ENCODE measurements around the gene EHMT1.

EHMT1 gene

DNA sequence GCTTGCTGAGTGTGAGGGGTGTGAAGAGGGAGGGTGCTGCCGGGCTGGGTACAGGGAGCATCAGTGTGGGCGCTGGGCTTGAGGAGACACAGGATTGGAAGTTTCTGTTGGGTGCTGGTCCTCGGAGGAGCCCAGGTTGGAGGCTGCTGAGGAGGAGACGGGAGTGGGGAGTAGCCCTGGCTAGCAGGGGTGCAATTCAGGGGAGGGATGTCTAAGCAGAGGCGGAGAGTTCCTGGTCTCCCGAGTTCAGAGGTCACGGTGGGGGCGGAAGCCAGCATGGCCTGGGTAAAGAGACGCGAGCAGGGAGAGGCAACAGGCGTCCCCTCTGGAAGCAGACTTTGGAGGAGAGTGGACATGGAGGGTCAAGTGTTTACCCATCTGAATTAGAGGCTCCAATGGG, 196.0 kb downstream of the EHMT1 start:
- DNase-seq: no peak

DNA sequence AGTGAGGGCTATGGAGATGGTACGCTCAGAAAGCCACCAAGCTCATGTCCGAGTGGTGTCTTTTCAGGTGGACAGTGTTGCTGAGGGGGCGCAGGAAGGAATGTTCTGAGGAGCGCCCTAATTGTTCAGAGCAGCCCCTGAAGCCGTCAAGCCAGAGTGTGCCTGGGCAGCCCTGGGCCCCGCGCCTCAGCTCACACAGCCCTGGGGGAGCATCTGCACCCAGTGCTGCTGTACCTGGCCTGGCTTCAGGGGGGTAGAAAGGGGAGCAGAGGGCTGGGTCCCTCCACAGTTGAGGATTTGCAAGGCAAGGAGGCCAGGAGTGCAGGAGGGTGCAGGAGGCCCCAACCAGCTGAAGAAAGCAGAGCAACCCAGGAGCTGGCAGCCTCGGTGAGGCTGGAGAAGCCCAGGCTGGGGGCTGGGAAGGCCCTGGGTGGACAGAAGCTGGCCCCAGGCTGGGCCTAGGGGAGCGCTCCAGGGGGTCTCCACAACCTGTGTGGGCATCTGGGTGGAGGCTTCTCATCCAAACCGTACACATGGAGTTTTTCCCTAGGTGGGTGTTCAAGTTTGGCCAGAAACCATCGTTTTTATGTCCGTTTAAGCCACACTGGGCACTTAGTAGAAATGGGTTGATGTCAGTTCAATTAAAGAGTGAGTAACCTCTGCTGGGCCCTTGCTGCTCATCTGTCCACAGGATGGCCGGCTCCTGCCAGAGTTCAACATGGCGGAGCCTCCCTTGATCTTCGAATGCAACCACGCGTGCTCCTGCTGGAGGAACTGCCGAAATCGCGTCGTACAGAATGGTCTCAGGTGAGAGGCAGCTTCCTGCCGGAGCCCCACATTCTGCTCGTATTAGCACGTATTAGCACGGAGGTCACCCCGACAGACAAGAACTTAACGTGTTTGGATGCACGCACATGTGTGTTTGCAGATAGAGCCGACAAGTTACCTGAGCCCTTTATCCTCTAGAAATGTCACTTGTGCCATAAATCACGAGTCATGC, 196.8 kb downstream of the EHMT1 start:
- no peak for DNase-seq

DNA sequence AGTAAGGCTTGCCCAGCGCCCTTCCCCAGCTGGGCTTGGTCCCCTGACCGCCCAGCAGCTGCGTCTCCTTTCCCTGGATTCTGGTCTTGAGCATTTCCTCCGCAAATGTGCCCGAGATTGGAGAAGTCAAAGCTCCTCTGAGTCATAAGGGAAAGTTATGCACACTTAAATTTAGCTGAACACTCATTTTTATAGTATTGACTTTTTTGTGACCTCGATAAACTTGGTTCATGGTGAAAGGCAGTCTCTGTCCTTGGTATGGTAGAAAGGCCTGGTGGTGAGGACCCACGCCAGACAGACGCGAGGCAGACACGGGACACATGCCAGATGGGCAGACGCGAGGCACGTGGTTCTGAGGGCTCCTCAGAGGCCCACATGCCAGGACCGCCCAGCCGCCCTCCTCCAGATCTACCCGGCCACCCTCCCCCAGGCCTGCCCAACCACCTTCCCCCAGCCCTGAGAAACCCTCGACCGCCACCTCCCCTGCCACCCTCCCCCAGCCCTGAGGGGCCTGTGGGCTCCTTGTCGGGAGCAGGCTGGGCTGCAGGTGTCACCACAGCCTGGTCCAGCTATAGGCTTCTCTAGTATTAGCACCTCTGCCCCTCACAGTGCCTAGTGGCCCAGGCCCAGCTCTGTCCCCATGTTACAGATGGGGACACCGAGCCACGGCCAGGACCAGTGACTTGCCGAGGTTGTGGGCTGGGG, 197.9 kb downstream of the EHMT1 start:
- DNase-seq: no peak

DNA sequence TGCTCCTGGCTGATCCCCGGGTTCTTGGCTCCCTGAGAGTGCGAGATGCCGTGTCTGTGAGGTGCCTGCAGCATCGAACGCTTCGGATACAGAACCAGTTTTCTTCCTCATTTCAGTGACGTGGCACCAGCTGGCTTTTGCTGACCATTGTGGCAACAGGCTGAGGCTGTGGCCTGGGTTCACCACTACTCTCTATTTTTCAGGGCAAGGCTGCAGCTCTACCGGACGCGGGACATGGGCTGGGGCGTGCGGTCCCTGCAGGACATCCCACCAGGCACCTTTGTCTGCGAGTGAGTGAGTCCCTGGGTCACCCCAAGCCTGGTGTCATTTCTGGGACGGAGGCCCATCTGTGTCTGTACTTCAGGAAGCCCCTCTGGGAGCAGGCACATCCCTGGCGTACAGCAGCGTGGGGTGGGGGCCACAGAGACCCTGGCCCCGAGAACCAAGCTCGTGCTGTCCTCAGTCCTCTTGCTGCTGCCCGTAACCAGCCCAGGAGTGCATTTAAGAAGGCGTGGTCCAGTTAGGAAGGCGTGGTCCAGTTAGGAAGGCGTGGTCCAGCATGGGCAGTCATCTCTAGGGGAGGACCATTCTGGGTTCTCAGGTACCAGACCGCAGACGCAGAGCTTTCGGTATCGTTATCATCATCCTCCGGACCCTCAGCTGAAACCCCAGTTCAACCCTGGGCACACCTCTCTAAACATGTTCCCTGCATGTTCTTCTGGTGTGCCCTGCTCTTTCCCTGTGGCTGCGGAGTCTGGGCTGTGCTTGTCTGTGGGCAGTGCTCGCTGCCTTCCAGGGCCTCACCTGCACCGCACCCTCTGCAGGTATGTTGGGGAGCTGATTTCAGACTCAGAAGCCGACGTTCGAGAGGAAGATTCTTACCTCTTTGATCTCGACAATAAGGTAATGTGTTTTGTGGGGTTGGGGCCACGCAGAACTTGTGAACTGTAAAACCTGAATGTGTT, 198.7 kb downstream of the EHMT1 start:
- no peak for DNase-seq

DNA sequence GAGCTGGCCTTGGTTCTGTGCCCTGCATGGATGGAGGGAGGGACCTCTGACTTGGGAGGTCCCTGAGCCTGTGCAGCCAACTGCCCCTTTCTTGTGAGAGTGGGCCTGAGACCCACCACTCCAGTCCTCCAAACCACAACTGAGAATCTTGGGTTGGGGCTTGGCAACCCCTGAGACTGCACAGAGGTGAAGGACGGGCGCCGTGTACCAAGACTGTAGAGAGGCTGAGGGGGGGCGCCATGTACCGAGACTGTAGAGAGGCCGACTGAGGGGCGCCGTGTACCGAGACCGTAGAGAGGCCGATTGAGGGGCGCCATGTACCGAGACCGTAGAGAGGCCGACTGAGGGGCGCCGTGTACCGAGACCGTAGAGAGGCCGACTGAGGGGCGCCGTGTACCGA, 199.5 kb downstream of the EHMT1 start:
- DNase-seq: no peak

DNA sequence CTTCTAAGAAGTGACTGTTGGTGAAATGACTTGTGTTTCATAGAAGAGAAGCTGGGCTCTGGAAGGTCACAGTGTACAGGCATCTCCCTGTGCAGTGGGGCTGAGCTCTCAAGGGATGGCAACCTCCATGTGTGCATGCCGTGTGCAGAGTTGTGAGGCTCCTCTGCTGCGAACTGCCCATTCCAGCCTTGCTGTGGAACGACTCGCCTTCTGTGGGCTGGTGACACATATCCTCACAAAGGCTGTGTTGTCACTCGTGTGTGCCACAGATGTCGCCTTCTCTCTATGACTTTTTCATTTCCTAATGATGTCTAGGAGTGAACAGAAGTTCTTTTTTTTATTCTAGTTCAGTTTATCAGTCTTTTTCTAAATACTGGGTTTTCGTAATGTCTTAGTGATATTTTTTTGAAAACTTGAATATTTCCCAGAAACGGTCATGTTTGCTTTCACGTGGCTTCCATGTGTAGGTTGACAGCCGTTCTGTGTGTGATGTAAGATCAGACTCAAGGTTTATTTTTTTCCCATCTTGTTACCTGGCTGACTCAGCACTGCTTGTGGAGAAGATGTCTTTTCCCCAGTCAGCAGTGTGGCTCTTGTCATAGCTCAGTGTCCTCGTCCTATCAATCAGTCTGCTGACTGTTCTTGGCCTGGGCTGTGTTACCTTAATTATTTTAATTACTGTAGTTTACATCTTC, 201.5 kb downstream of the EHMT1 start:
- DNase-seq: no peak

DNA sequence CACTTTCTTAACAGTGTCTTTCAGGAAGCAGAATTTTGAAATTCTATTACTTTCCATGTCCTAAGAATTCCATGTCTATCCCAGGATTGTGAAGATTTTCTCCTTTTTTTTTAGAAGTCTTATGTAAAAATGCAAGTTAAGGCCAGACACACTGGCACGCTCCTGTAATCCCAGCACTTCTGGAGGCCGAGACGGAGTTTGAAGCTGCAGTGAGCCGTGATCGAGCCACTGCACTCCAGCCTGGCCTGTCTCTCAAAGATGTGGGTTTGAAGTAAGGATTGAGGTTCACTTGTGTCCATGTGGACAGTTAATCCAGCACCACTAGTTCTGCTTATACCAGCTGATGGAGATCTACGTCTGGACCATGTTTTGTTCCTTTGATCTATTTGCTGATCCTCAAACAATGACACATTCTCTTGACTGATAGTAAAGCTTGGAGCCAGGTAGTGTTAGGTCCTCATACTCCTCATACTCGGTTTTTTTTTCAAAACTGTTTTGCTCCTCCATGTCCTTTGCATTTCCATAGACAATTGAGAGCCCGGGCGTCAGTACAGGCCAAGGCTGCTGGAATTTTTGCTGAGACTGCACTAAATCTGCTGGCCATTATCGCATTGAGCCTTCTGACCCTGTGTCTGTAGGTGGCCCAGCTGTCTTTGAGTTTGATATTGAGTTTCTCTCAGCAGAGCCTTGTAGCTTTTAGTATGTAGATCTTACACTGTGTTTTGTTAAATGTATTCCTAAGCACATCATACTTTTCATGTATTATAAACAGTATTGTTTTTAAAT, 205.4 kb downstream of the EHMT1 start:
- no peak for DNase-seq

DNA sequence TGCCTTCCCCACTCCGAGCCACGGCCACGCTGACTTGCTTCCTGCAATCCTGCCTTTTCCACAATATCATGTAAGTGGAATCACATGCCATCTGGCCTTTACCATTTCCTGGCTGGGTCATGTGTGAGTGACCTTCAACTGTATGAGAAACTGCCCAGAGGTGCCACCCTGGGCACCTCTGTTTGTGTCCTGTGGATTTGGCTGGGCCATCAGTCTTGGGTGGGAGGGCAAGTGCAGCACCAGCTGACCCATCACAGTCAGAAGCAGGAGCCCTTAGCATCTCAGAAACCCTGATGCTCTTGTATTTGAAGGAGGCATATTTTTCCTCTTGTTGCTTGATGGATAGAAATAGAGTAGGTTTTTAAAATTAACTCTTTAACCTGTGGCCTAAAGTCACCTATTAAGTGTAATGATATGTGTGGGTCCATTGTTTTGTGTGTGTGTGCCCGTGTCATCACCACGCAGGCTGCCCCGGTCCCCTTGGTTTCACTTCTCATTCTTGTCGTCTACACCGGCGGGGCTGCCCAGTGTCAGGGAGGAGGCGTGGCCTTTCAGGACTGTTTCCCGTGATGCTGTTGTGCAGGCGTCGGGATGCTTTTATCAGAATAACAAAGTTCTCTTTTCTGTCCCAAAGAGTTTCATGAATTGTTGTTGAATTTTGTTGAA, 206.7 kb downstream of the EHMT1 start:
- DNase-seq: no peak

DNA sequence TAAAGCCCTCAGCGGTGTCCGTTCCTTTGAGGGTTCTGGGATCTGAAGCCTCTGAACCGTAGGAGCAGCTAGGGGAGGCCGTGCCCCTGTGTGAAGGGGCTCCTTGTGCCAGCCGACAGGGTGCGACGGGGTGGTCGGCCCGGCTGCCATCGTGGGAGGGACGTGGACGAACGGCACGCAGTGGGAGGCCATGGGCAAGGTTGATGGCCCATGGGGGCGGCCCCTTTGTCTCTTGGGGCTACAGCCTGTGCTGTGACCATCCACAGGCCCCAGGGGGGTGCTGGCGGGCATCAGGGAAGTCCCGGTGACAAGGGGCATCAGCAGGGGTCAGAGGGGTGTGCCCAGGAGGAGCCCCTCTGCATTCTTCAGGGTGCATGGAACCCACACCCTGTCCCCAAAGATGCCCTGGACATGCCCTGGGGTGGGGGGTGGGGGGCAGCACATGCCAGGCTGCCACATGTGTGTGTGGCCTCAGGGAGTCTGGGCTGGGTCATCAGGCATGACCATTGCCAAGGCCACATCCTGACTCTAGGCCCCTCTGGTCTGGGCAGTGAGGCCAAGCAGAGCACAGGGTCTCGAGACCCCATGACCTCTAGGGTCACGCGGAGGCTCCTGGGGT, 209.2 kb downstream of the EHMT1 start:
- no peak for DNase-seq

DNA sequence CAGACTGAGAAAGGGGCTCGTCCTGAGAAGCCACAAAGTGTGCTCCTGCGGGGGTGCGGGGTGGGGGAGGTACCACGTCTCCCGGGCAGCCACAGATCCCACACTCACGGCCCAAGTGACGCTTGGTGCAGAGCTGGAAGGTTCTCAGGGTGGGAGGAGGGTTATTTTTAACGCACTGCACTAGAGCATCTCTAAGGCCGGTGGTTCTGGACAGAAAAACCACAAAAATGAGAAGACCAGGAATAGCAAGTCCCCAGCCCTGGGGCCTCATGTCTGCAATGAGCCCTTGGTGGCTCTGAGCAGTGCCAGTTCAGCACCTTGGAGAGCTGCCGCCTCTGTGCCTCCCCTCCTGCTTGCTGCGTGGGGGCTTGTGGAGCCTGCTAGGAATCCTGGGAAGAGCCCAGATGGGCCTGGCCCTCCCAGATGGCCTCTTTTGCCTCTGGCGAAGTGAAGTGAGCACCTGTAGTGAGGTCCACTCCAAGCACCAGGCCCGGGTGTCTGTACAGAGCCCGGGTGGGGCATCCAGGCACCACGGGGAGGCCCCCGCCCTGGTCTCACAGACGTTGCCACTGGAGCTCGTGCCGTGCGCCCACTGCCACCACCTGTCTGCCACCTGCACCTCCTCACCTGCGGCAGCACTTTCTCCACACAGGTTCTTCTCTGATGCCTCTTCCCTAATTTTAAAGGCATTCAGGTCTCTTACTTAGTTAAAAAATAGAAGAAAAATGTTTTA, 209.9 kb downstream of the EHMT1 start:
- peak; percentile 66 for DNase-seq

DNA sequence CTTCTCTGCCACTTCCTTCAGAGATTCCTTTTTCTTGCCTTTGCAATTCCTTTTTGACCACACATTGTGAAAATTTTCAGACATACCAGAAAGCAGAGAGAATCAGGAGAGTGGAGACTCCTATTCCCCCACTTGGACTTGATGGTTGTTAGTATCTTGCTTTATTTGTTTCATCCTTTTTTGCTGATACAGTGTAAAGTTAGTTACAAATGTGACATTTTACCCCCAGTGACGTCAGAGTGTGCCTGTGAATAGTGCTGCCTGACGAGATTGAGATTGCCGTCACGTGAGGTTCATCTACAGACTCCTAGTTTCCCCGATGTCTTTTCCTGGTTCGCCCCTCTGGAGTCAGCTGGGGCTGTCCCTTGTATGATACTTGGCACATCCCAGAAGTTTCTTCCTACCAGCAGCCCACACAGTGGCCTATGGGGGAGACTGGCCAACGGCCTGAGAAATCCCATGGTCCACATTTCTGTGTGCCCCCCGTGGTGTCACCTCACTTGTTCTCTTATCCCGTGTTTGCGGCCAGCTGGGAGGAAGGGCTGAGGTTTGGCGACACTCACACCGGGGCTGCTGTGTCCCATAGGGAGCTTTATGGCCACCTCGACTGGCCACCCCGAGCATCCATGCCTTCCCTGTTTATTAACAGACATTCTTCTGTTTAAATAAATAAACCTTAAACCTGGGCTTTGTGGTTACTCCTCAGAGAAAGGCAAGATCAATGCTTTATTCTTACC, 210.6 kb downstream of the EHMT1 start:
- DNase-seq: no peak

DNA sequence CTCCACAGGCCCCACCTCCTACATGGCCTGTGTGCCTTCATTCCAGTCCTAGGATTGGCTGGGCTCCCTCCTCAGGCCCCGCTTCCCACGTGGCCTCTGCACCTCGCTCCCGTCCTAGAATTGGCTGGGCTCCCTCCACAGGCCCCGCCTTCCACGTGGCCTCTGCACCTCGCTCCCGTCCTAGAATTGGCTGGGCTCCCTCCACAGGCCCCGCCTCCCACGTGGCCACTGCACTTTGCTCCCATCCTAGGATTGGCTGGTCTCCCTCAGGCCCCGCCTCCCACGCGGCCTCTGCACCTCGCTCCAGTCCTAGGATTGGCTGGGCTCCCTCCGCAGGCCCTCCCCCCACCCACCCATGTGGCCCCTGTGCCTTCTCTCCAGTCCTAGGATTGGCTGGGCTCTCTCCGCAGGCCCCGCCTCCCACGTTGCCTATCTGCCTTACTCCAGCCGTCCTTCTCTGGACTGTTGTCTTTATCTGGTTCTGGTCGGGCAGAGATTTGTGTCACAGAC, 213.4 kb downstream of the EHMT1 start:
- no peak for DNase-seq

DNA sequence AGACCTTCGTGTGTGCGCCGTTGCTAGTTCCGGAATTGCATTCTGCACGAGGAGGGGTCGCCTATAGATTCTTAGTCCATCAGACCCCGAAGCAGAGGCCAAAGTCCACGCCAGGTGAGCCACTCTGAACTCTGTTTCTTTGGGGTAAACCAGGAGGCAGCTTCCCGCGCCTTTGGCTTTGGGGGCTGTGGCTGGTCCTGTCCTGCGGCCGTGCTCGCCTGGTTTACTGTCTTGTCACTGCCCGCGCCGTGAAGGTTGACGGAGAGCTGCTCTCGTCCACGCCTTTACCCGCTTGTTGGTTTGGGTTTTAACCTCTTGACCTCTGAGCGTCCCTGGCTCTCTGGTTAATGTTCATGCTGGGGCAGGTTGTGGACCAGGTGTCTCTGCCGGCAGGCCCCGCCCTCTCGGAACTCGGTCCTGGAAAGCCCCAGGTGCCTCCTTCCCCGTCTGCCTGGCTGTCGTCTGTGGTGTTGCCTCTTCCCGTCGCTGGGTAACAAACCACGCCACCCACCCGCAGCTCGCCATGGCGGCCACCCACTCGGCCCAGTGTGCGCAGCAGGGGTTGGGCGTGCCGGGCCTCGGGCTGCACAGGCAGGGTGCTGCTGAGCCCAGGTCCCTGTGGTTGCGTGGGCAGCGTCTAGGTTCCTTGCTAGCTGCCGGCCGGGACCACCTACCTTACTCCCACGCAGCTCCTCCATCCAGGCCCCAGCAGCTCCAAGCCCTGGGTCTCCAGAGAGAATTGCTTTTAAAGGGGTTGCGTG, 214.2 kb downstream of the EHMT1 start:
- DNase-seq: no peak

DNA sequence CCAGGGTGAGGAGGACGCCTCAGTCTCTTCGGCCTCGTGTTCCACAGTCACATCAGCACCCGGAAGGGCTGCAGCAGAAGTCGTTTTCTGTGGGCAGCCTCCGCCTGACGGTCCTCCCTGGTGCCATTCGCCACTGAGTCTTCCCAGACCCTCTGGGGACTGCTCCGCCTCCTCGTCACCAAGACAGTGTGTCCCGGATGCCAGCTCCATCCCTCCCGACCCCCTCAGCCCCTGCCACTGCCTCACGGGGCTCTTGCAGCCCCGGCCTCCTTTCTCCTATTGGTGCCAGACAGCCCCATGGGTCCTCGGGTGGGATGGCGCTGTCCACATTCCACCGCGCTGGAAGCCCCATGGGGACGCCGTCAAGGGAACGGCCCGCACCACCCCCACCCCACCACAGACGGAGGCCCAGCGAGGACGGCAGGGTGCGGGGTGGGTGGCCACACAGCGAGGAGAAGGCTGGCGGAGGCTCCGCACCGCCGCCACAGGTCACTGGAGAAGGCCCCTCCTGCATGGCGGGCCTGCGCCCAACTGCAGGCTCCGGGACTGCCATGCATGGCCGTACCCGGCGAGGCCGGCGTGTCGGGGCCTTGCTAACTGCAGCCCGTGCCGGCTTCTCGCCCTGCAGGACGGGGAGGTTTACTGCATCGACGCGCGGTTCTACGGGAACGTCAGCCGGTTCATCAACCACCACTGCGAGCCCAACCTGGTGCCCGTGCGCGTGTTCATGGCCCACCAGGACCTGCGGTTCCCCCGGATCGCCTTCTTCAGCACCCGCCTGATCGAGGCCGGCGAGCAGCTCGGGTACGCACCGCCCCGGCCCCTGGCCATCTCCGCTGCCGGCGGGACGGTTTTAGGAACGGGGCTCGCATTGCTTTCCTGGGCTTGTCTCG, 215.2 kb downstream of the EHMT1 start:
- DNase-seq: no peak

DNA sequence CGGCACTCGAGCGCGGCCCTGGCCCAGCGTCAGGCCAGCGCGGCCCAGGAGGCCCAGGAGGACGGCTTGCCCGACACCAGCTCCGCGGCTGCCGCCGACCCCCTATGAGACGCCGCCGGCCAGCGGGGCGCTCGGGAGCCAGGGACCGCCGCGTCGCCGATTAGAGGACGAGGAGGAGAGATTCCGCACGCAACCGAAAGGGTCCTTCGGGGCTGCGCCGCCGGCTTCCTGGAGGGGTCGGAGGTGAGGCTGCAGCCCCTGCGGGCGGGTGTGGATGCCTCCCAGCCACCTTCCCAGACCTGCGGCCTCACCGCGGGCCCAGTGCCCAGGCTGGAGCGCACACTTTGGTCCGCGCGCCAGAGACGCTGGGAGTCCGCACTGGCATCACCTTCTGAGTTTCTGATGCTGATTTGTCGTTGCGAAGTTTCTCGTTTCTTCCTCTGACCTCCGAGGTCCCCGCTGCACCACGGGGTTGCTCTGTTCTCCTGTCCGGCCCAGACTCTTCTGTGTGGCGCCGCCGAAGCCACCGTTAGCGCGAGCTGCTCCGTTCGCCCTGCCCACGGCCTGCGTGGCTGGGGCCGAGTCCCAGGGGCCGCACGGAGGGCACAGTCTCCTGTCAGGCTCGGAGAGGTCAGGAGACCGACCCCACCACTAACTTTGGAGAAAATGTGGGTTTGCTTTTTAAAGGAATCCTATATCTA, 216.2 kb downstream of the EHMT1 start:
- no peak for DNase-seq

DNA sequence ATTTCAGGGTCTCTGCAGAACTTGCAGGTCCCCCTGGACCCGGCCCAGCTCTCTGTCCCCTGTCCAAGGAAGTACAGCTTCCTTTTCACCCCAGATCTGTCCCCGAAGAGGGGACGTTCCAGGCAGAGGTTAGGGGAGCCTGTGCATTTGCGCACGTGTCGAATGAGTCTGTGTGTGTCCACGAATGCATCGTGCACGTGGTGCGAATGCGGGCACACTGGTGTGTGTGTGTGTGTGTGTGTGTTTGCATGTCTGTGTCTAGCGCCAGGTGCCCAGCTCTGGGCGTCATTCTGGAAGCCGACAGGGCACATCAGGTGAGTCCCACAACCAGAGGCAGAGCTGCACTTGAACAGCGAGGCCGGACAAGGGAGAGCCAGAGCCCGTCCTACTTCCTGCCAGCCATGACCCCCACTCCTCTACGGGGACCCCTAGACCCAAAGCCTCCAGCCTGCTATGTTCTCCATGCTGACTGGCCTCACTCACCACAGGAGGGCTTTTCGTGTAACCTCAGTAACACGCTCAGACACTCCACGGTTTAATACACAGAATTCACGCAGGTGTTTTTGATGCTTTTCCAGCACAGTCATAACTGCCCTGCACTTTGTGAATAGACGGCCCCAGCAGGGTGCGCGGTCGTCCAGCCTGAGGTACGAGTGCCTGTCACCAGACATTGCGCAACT, 217.5 kb downstream of the EHMT1 start:
- no peak for DNase-seq
